Measurements from ENCODE around the gene GHR. TPM values are rescaled to one million over a fixed set of nuclear protein-coding genes. Genes with fewer than 3 reads are reported as not detected.

The GHR gene
- total and polyA plus RNA-seq, 10 of the 15 experiments (the other 5 are each of a cell fraction or from before 2014, with no cell fraction given): 0.23 to 10.2 (median 0.48) TPM

- Histone ChIP-seq H4K20me1 (ENCODE audit: control insufficient read depth, insufficient read depth) (no peaks in the 10 kb centered on the region), H3K4me1 (ENCODE audit: control insufficient read depth, insufficient read depth, low read length) (no peaks in the 10 kb centered on the region), H3K27ac (ENCODE audit: control insufficient read depth, insufficient read depth) (no peak overlapping the region), H3K9ac (ENCODE audit: control insufficient read depth, insufficient read depth, low read length) (no peak overlapping the region), H3K4me3 (no peak overlapping the region), H2AFZ (ENCODE audit: control insufficient read depth, low read depth, low read length) (no peak overlapping the region), H3K79me2 (ENCODE audit: control insufficient read depth, insufficient read depth, low read length) (no peaks in the 10 kb centered on the region), H3K36me3 (ENCODE audit: control insufficient read depth in 2 of 2, insufficient read depth in 2 of 2, low read length in 1 of 2) (no peaks in the 10 kb centered on the region), H3K27me3 (replicated peaks in 1 of 2; ENCODE audit: control insufficient read depth in 2 of 2, insufficient read depth in 2 of 2, low read length in 1 of 2) (no peaks in the 10 kb centered on the region), H3K9me3 (replicated peaks; ENCODE audit: control insufficient read depth, insufficient read depth, low read length) (no peaks in the 10 kb centered on the region), H3K4me2 (ENCODE audit: control insufficient read depth, insufficient read depth) (no peak overlapping the region)
- FAIRE-seq (no peak), DNase-seq (ENCODE audit: low read depth, low spot score) (no peak), ATAC-seq (no peak)
- POLR2A ChIA-PET: no interaction called here
- BruUV-seq (replicated peaks): no TSS peak
- CTCF ChIA-PET: no interaction called here
- RAD21 ChIA-PET (ENCODE audit: unreplicated experiment): interaction anchor here (0.7 kb wide), 1 partner anchor 17 kb away, joined by 3 read pairs; no protein-coding TSS in a partner anchor
- SMC1A ChIA-PET (ENCODE audit: uncharacterized antibody, unreplicated experiment): interaction anchor here (1.0 kb wide), 1 partner anchor 10 kb away, joined by 4 read pairs; no protein-coding TSS in a partner anchor
- in situ Hi-C loops (cut with MboI) (no loop called here), intact Hi-C loops (cut with micrococcal nuclease; ENCODE audit: unreplicated experiment) (no loop called here)
- TF ChIP-seq SKIL (IDR thresholded peaks at IDR 0.05; ENCODE audit: low read depth, poor library complexity, severe bottlenecking) (no peak), SIN3A (IDR thresholded peaks at IDR 0.05; ENCODE audit: low read depth, low read length) (no peak)
- 28% methylated on average over 3 of the region's 3 CpGs for WGBS (ENCODE audit: insufficient coverage, insufficient replicate concordance, low lambda C conversion rate, missing lambda C conversion rate)
Observed at GRCh38 chr5:42638972-42639371, 215.7 kb downstream of the GHR start.

- ChIA-PET SMC1A (ENCODE audit: uncharacterized antibody, unreplicated experiment) (interaction anchor here (1.0 kb wide), 1 partner anchor 20 kb away, joined by 3 read pairs; no protein-coding TSS in a partner anchor), RAD21 (ENCODE audit: unreplicated experiment) (no interaction called here), CTCF (no interaction called here), POLR2A (no interaction called here)
- BruUV-seq (replicated peaks): no TSS peak
- Histone ChIP-seq H3K4me3 (no peak overlapping the region), H4K20me1 (ENCODE audit: control insufficient read depth, insufficient read depth) (no peaks in the 10 kb centered on the region), H3K27me3 (replicated peaks in 1 of 2; ENCODE audit: control insufficient read depth in 2 of 2, insufficient read depth in 2 of 2, low read length in 1 of 2) (no peaks in the 10 kb centered on the region), H2AFZ (ENCODE audit: control insufficient read depth, low read depth, low read length) (no peak overlapping the region), H3K9me3 (replicated peaks; ENCODE audit: control insufficient read depth, insufficient read depth, low read length) (no peaks in the 10 kb centered on the region), H3K36me3 (ENCODE audit: control insufficient read depth in 2 of 2, insufficient read depth in 2 of 2, low read length in 1 of 2) (no peaks in the 10 kb centered on the region), H3K79me2 (ENCODE audit: control insufficient read depth, insufficient read depth, low read length) (no peaks in the 10 kb centered on the region), H3K9ac (ENCODE audit: control insufficient read depth, insufficient read depth, low read length) (no peak overlapping the region), H3K4me1 (ENCODE audit: control insufficient read depth, insufficient read depth, low read length) (no peaks in the 10 kb centered on the region), H3K27ac (ENCODE audit: control insufficient read depth, insufficient read depth) (no peak overlapping the region), H3K4me2 (ENCODE audit: control insufficient read depth, insufficient read depth) (no peak overlapping the region)
- WGBS (ENCODE audit: insufficient coverage, insufficient replicate concordance, low lambda C conversion rate, missing lambda C conversion rate): 0% methylated on average over 2 of the region's 2 CpGs
- DNase-seq (ENCODE audit: low read depth, low spot score) (no peak), ATAC-seq (no peak), FAIRE-seq (no peak)
- in situ Hi-C loops (cut with MboI) (no loop called here), intact Hi-C loops (cut with micrococcal nuclease; ENCODE audit: unreplicated experiment) (no loop called here)
- TF ChIP-seq PAX8 (IDR thresholded peaks at IDR 0.05): no peak
- TF ChIP-seq SPI1 (IDR thresholded peaks at IDR 0.05; ENCODE audit: borderline replicate concordance, insufficient read depth, low read depth, low read length): no peak
- TF ChIP-seq SIN3A (IDR thresholded peaks at IDR 0.05; ENCODE audit: low read depth, low read length): no peak
- no peak for TF ChIP-seq MYB (IDR thresholded peaks at IDR 0.05; ENCODE audit: borderline replicate concordance, low read depth, low read length)
- no peak for TF ChIP-seq POLR2AphosphoS5 (IDR thresholded peaks at IDR 0.05; ENCODE audit: low read length)
- no peak for TF ChIP-seq LARP7 (IDR thresholded peaks at IDR 0.05)
- TF ChIP-seq ESRRA (IDR thresholded peaks at IDR 0.05; ENCODE audit: low read length): no peak
- TF ChIP-seq TAF1 (IDR thresholded peaks at IDR 0.05; ENCODE audit: borderline replicate concordance, low read depth, low read length): no peak
- TF ChIP-seq JUNB (IDR thresholded peaks at IDR 0.05): no peak
- TF ChIP-seq KAT2A (conservative IDR thresholded peaks at IDR 0.05; ENCODE audit: control insufficient read depth, low read depth, low read length): no peak
- no peak for TF ChIP-seq IKZF2 (IDR thresholded peaks at IDR 0.05)
- no peak for TF ChIP-seq FOS (IDR thresholded peaks at IDR 0.05; ENCODE audit: borderline replicate concordance, extremely low read depth, insufficient read length)
- no peak for TF ChIP-seq BCL11A (IDR thresholded peaks at IDR 0.05; ENCODE audit: low read depth, low read length)
- no peak for TF ChIP-seq ASH2L (IDR thresholded peaks at IDR 0.05; ENCODE audit: borderline replicate concordance, low read depth)
Observed at GRCh38 chr5:42640835-42641234, 217.6 kb downstream of the GHR start.

Measured in GM12878 (cell line).